Choroid plexus epithelial cell (primary cell): ENCODE measurements around the gene LCN2.

Source experiments
- DNase-seq: peaks from one replicate; pipeline ENCODE4 v3.0.0-alpha.2; 2010; ENCODE audit warnings: low read depth
- H3K4me3 ChIP-seq: 2 replicates; pipeline ENCODE4 v1.5.1; 2011; ENCODE audit warnings: low read depth, mild to moderate bottlenecking, control low read depth, low read length, moderate library complexity
- TF ChIP-seq, protein P1 (sequence below): conservative IDR thresholded peaks from 2 replicates; pipeline ENCODE4 v1.5.1; 2011; ENCODE audit warnings: low read depth, mild to moderate bottlenecking, control low read depth, inconsistent platforms, low read length, moderate library complexity

Gene LCN2

GRCh38 chr9:128167209-128167608 lies 18.0 kb downstream of the LCN2 start:
- TF ChIP-seq, protein P1, sequence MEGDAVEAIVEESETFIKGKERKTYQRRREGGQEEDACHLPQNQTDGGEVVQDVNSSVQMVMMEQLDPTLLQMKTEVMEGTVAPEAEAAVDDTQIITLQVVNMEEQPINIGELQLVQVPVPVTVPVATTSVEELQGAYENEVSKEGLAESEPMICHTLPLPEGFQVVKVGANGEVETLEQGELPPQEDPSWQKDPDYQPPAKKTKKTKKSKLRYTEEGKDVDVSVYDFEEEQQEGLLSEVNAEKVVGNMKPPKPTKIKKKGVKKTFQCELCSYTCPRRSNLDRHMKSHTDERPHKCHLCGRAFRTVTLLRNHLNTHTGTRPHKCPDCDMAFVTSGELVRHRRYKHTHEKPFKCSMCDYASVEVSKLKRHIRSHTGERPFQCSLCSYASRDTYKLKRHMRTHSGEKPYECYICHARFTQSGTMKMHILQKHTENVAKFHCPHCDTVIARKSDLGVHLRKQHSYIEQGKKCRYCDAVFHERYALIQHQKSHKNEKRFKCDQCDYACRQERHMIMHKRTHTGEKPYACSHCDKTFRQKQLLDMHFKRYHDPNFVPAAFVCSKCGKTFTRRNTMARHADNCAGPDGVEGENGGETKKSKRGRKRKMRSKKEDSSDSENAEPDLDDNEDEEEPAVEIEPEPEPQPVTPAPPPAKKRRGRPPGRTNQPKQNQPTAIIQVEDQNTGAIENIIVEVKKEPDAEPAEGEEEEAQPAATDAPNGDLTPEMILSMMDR, result no peak

GRCh38 chr9:128168731-128169308 lies 19.6 kb downstream of the LCN2 start:
- DNase-seq, result no peak
- TF ChIP-seq, protein P1, result no peak
- no peak overlapping the region for H3K4me3 ChIP-seq

More at GRCh38 chr9:128167209-128167608, 18.0 kb downstream of the LCN2 start:
- no peak overlapping the region for H3K4me3 ChIP-seq
- no peak for DNase-seq

DNA sequence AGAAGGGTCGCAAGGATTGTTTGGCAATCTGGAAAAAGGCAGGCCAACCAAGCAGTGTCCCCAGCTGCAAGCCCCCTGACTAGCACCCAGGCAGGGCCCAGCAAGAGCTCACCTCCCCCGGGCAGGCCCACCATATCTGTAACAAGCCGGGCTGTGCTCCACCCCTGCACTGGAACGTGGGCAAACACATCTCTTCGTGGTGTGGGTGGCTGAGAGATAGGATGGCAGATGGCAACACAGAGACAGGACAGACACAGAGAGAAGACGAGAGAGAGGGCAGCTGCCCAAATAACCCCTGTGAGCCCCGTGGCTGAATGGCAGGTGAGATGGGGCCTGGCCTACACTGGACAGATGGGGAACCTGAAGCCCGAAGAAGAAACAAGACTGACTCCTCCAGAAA lies 20.2 kb downstream of the LCN2 start:
- TF ChIP-seq, protein P1, result no peak
- H3K4me3 ChIP-seq, result no peak overlapping the region
- no peak for DNase-seq

- H3K4me3 ChIP-seq, result no peak overlapping the region
- DNase-seq, result no peak
- TF ChIP-seq, protein P1, result no peak
Measured at GRCh38 chr9:128169925-128170324, 20.7 kb downstream of the LCN2 start.

- TF ChIP-seq, protein P1, result no peak
- H3K4me3 ChIP-seq, result no peak overlapping the region
- DNase-seq, result no peak
Measured at GRCh38 chr9:128174062-128174461, 24.8 kb downstream of the LCN2 start.

- TF ChIP-seq, protein P1, result no peak
- H3K4me3 ChIP-seq, result no peak overlapping the region
- DNase-seq, result peak; percentile 84
Measured at GRCh38 chr9:128175102-128175563, 25.9 kb downstream of the LCN2 start.

GRCh38 chr9:128175726-128176125 lies 26.5 kb downstream of the LCN2 start:
- H3K4me3 ChIP-seq, result no peak overlapping the region
- no peak for DNase-seq
- TF ChIP-seq, protein P1, result no peak
